ENCODE measurements around the gene FUCA1. TPM values are rescaled to one million over a fixed set of nuclear protein-coding genes. Genes with fewer than 3 reads are reported as not detected.
A peak's percentile ranks its signal among the peaks of the same experiment; 100 is the strongest.
"Not testable (repeated sequence)": the region's sequence is repeated elsewhere in the genome, so short reads cannot be mapped to it uniquely, and the experiment has no call there.

FUCA1 gene
- total RNA-seq, 1 experiment from 2014 or later, result 17.0 TPM

- DNase-seq (ENCODE audit: low read depth), result peak; percentile 83
These were observed 29.7 kb downstream of the FUCA1 start for GRCh38 chr1:23838401-23838866.

GRCh38 chr1:23837908-23838307, 30.2 kb downstream of the FUCA1 start:
- no peak for DNase-seq (ENCODE audit: low read depth)

GRCh38 chr1:23836037-23836436, 32.1 kb downstream of the FUCA1 start:
- no peak for DNase-seq (ENCODE audit: low read depth)

GRCh38 chr1:23834156-23834555, 33.9 kb downstream of the FUCA1 start:
- not testable (repeated sequence) for DNase-seq (ENCODE audit: low read depth)

DNA sequence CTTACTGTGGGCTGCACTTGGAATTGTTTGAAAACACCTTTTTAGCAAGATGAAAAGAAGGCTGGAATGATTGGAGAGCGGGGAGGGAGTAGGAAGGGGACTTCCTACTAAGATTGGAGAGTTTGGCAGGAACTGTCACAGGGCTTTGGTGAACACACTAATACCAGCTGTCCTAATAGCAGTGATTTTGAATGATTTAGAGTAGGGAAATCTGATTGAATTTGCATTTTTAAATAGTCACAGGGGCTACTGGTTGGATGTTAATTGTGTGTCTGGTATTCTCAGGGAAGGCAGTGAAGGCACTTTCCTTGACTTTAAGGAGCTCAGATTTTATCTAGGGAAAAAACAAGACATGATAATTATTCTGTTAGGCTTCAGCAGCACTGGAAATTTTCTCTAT, 40.4 kb downstream of the FUCA1 start:
- DNase-seq (ENCODE audit: low read depth), result no peak

- DNase-seq (ENCODE audit: low read depth), result not testable (repeated sequence)
These were observed 41.5 kb downstream of the FUCA1 start for GRCh38 chr1:23826590-23826989.

DNA sequence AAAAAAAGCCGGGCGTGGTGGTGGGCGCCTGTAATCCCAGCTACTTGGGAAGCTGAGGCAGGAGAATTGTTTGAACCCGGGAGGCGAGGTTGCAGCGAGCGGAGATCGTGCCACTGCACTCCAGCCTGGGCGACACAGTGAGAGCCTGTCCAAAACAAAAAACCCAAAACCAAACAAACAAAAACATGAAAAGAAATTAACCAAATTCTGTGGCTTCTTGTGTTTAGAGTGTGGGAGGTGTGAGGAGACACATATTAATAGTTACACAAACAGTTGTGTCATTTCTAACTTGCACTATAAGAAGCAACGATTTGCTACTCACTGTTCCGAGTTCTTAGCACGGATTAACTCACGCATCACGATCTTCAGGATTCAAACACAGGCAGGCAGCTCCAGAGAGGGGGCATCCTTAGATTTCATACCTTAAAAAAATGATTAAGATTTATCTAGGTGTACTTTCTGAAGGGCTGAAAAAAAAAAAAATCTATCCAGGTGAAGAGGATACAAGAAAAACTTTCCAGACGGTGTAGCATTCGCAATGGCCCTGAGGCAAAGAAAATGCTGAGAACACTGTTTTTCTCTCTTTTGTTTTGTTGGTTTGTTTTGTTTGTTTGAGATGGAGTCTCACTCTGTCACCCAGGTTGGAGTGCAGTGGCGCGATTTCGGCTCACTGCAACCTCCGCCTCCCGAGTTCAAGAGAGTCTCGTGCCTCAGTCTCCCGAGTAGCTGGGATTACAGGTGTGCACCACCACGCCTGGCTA, 42.1 kb downstream of the FUCA1 start:
- no peak for DNase-seq (ENCODE audit: low read depth)

DNA sequence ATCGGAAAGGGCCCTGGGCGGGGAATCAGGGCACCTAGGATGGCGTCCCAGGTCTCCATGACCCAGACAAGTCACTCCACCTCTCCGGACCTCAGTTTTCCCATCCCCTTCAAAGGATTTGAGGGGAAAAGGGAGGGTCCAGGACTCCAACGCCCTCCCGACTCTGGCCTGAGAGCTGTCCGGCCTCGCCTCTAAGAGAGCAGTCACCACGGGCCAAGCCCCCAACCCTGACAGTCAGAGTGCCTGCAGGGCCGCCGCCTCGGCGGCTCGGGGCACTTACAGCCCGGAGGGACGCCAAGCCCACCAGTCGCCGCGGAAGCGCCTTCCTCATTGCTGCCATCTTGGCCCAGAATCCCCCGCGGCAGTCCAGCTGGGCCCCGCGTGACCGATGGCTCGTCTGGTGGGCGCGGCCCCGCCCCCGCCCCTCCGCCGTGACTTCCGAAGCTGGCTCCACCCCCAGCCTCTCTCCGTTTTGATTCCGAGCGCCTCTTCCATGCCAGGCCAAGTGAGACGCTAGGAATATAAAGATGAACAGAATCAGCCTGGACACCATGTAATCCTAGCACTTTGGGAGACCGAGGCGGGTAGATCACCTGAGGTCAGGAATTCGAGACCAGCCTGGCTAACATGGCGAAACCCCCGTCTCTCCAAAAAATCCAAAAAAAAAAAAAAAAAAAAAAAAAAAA, 42.9 kb downstream of the FUCA1 start, which contains the start of gene HMGCL:
Gene HMGCL, minus strand, starts transcription at position 354 of the 686 bp plus-strand sequence. Its CDS starts 14 bp downstream, at position 340.
- DNase-seq (ENCODE audit: low read depth), result peak; percentile 96

DNA sequence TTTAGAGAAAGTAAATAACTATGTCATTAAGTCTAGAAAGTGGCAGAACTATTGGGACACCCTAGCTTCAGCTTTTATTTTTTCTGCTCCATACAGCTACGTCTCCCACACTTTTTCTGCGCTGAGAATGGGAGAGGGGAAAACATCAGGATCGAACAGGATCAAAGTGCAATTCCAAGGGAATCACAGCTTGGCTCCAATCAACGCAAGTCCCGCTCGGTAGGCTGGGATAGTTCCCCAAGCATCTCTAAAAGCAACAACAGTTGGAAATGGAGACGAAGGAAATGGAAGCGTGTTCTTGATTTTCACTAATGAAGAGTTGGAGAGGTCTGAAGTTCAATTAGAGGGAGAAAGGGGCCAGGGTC, 43.4 kb downstream of the FUCA1 start:
- DNase-seq (ENCODE audit: low read depth), result no peak

- no peak for DNase-seq (ENCODE audit: low read depth)
These were observed 44.3 kb downstream of the FUCA1 start for GRCh38 chr1:23823767-23824166.

GRCh38 chr1:23817633-23818032, 50.5 kb downstream of the FUCA1 start:
- DNase-seq (ENCODE audit: low read depth), result no peak

GRCh38 chr1:23816906-23817305, 51.2 kb downstream of the FUCA1 start:
- no peak for DNase-seq (ENCODE audit: low read depth)

- no peak for DNase-seq (ENCODE audit: low read depth)
These were observed 51.7 kb downstream of the FUCA1 start for GRCh38 chr1:23816361-23816760.

- no peak for DNase-seq (ENCODE audit: low read depth)
These were observed 54.1 kb downstream of the FUCA1 start for GRCh38 chr1:23814016-23814415.

- DNase-seq (ENCODE audit: low read depth), result peak; percentile 49
These were observed 57.1 kb downstream of the FUCA1 start for GRCh38 chr1:23810818-23811540.

DNA sequence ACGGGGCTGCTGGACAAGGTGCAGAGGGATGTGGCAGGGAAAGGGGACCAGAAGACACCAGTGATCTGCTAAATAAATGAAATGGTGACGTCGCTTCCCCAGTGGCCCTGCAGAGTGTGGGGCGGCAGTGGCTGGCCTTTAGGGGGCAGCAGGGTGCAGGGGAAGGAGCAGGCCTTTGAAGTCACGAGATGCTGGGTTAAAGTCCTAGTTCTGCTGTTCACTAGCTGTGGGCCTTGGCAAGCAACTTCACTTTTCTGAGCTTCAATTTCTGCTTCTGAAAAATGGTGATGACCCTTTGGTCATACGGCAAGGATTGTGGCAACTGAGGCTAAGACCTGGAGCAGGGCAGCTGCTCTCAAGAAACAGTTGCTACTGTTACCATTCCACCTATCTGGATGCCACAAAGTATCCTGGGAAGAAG, 58.3 kb downstream of the FUCA1 start:
- DNase-seq (ENCODE audit: low read depth), result peak; percentile 79

GRCh38 chr1:23807453-23807852, 60.6 kb downstream of the FUCA1 start:
- no peak for DNase-seq (ENCODE audit: low read depth)

GRCh38 chr1:23806280-23806679, 61.8 kb downstream of the FUCA1 start:
- DNase-seq (ENCODE audit: low read depth), result no peak

- no peak for DNase-seq (ENCODE audit: low read depth)
These were observed 63.1 kb downstream of the FUCA1 start for GRCh38 chr1:23805025-23805424.

DNA sequence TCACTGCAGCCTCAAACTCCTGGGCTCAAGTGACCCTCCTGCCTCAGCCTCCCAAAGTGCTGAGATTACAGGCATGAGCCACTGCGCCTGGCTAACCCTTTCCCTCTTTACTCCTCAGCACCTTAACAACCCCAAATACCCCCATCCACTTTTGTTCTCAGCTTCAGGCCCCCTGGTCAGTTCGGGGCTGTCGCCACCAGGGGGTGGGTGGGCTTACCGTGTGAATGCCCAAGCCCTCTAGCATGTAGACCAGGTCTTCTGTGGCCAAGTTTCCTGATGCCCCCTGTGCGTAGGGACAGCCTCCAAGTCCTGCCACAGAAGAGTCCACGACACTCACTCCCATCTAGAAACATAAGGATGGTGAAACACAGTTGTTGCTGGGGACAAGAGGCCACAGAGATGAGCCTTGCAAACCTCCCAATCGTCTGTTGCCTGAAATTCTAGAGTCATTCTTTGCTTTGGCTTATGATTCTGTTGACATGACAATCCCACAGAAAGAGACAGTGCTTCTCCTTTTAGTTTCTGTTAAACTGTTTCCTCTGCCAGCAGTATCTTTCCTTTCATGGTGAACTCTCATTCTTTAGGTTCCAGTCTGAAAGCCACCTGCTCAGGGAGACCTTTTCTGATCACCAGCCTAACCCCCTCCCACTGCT, 63.8 kb downstream of the FUCA1 start:
- DNase-seq (ENCODE audit: low read depth), result no peak

DNA sequence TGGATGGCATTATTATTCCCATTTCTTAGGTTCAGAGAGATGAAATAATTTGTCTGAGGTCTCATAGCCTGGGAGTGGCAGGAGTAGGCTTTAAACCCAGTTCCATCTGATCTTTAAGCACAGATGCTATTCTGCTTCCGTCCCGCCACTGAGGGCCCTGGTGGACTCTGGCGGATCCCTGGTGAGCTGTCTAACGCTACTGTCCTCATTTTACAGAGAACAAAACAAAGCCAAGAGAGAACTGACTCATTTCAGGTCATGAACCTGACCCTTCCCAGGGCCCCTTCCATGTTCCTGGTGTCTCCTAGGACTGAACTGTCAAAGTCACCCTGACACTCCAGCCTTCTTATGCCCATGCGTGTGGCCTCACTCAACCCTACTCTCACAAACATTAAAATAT, 64.4 kb downstream of the FUCA1 start:
- DNase-seq (ENCODE audit: low read depth), result no peak

GRCh38 chr1:23802809-23803342, 65.2 kb downstream of the FUCA1 start:
- not testable (repeated sequence) for DNase-seq (ENCODE audit: low read depth)
